B cell (primary cell): ENCODE results near the gene FARP1.

Experiments
- CTCF ChIP-seq: fragments of 200-600 bp; IDR thresholded peaks from one replicate; pipeline ENCODE4 v1.8.0; 2022; ENCODE audit warnings: antibody characterized with exemption, mild to moderate bottlenecking
- EZH2 ChIP-seq: IDR thresholded peaks from 2 replicates; pipeline ENCODE4 v1.6.1; 2012; ENCODE audit warnings: borderline replicate concordance, low read depth, mild to moderate bottlenecking, moderate library complexity, low read length; ENCODE audit not compliant: insufficient read depth, poor library complexity, severe bottlenecking

DNA sequence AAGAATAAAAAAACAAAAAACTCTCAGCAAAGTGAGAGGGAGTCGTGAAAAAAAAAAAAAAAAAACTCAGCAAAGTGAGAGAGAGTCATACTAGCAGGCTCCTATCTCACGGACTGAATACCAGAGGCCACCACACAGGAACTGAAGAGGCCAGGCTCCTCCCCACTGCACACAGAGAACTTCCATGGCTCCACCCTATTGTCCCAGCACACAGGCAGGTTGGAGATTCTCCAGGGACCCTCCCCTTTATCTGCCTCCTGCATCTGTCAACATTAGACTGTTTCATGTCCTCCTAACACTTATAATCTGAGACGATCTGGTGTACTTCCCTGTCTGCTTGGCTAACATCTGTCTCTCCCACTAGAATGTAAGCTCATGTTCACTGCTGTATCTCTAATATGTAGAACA lies 37.0 kb upstream of the FARP1 start:
- TF ChIP-seq CTCF: no peak
- no peak for TF ChIP-seq EZH2
